NCI-H187 treated with DMSO at 0.1 percent for 48 hours (cell line): ENCODE results near the gene AJM1.
"Not testable (repeated sequence)": the region's sequence is repeated elsewhere in the genome, so short reads cannot be mapped to it uniquely, and the experiment has no call there.

ENCODE experiments used
- DNase-seq: peaks from one replicate; lab custom pipeline; 2025; lab: John Stamatoyannopoulos, UW

The AJM1 gene

GRCh38 chr9:136880651-136881050 is 38.4 kb downstream of the AJM1 start:
- DNase-seq, result no peak

- DNase-seq, result no peak
These were observed 39.4 kb downstream of the AJM1 start for GRCh38 chr9:136881691-136882108.

- DNase-seq, result no peak
These were observed 40.0 kb downstream of the AJM1 start for GRCh38 chr9:136882109-136882946.

DNA sequence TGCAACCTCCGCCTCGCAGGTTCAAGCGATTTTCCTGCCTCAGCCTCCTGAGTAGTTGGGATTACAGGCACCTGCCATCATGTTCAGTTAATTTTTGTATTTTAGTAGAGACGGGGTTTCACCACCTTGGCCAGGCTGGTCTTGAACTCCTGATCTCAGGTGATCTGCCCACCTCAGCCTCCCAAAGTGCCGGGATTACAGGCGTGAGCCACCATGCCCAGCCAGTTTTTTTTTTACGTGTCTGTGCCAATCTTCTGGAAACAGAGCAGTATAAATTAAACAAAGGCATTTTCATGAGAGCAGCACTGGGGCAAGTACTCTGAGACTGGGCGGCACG is 40.6 kb downstream of the AJM1 start:
- DNase-seq, result not testable (repeated sequence)

GRCh38 chr9:136883670-136884069 is 41.4 kb downstream of the AJM1 start:
- DNase-seq, result not testable (repeated sequence)

GRCh38 chr9:136885950-136886578 is 43.8 kb downstream of the AJM1 start, which contains the start of gene TRAF2:
Gene TRAF2, plus strand, starts transcription at chr9:136886516. Its CDS starts 12,225 bp downstream, at chr9:136898741.
- DNase-seq, result peak; percentile 35

- no peak for DNase-seq
These were observed 44.6 kb downstream of the AJM1 start for GRCh38 chr9:136886610-136887597.

DNA sequence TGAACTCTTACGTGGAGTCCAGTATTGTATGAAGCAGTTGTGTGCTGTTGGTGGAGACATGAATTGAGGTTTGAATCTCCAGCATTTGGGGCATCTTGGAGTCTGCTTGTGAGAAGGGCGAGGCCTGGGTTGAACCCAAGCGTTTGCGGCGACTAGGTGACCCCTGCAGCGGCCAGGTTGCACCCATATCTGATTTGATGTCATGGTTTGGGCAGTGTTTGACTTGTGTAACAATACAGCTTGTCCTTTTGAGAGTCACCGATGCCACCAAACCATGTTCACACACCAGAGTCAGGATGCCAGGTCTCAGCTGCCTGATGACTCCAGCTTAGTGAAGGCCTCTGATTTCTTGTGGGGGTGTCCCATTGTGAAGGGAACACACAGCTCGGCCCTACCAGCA is 46.2 kb downstream of the AJM1 start:
- no peak for DNase-seq

DNA sequence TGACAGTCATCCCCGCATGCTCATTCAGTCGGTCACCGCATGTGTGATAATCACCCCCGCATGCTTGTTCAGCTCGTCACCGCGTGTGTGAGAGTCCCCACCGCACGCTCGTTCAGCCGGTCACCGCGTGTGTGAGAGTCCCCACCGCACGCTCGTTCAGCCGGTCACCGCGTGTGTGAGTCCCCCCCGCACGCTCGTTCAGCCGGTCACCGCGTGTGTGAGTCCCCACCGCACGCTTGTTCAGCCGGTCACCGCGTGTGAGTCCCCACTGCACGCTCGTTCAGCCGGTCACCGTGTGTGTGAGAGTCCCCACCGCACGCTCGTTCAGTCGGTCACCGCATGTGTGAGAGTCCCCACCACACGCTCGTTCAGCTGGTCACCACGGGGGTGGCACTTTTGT is 47.6 kb downstream of the AJM1 start:
- no peak for DNase-seq

DNA sequence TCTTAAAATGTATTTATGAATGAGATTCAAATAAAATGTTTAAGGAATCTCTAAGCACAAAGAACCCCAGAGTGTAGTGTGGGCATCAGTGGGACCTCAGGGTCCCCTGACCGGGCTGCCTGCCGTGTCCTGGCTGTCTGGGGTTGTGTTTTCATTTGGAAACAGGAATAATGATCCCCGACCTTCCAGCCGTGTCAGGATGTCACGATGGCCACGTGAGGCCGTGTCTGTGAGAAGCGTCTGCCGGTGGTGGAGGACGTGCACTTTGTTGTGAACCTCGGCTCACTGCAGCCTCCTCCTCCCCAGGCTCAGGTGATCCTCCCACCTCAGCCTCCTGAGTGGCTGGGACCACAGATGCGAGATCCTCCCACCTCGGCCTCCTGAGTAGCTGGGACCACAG is 48.4 kb downstream of the AJM1 start:
- no peak for DNase-seq
